ENCODE results near the gene PRKG1. TPM values are rescaled to one million over a fixed set of nuclear protein-coding genes. Genes with fewer than 3 reads are reported as not detected.
A peak's percentile ranks its signal among the peaks of the same experiment; 100 is the strongest.

Gene PRKG1
- total and polyA plus RNA-seq, 2 of the 8 experiments (the other 6 are each of a cell fraction or from before 2014, with no cell fraction given): 4.2 to 15.2 TPM

DNA sequence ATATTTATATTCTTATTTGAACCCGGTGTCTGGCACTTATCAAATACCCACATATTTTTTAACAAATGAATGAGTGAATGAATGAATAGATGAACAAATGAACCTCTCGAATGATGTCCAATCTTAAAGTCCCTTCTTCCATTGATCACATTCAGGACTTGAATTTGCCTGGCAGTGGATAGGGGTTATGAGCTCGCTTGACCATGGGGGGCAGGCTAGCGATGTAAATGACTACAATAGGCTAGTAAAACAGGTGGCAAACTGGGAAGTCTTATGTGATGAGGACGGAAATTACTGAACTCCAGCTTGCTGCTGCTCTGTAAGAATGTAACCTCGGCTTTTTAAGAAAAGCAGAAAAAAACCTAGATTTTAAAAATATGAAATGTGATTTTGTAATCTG is 992.1 kb downstream of the PRKG1 start:
- Histone ChIP-seq H3K9ac (replicated peaks in 1 of 4; ENCODE audit: extremely low read depth in 1 of 4, low read depth in 3 of 4, low read length in 3 of 4) (no peak overlapping the region), H4K20me1 (replicated peaks in 1 of 2; ENCODE audit: control insufficient read depth in 1 of 2, insufficient read depth in 2 of 2, low read length in 2 of 2) (no peaks in the 10 kb centered on the region), H3K4ac (replicated peaks; ENCODE audit: insufficient read length, low read depth, low read length) (no peak overlapping the region), H2AK5ac (ENCODE audit: low read depth, low read length) (no peak overlapping the region), H2AFZ (ENCODE audit: low read length) (no peak overlapping the region), H2BK120ac (replicated peaks; ENCODE audit: low read depth, low read length) (no peak overlapping the region), H3K56ac (replicated peaks; ENCODE audit: insufficient read length, low read depth, low read length) (no peak overlapping the region), H4K5ac (ENCODE audit: insufficient read length, low read depth, low read length) (no peak overlapping the region), H3K4me2 (ENCODE audit: insufficient read depth in 1 of 2, low read depth in 2 of 2, low read length in 2 of 2) (no peak overlapping the region), H4K91ac (replicated peaks; ENCODE audit: insufficient read length, low read length) (no peak overlapping the region), H3K4me3 (ENCODE audit: extremely low read depth in 1 of 4, insufficient read depth in 2 of 4, low read depth in 3 of 4, low read length in 4 of 4) (no peak overlapping the region), H3K18ac (ENCODE audit: extremely low read depth, low read length) (no peak overlapping the region), H3K79me1 (ENCODE audit: low read depth, low read length) (no peaks in the 10 kb centered on the region), H3K27me3 (replicated peaks in 1 of 4; ENCODE audit: control insufficient read depth in 3 of 4, extremely low read depth in 1 of 4, insufficient read depth in 3 of 4, low read length in 3 of 4) (no peaks in the 10 kb centered on the region), H3K27ac (ENCODE audit: low read depth, low read length) (no peak overlapping the region), H3K36me3 (ENCODE audit: control insufficient read depth in 2 of 4, insufficient read depth in 4 of 4, low read length in 3 of 4) (peaks cover 0 to 2% (median 0%) of the 10 kb centered on the region in 4 experiments; a peak in 1 of 8 replicates), H3K23ac (ENCODE audit: insufficient read length) (no peak overlapping the region), H3K14ac (ENCODE audit: insufficient read length) (no peak overlapping the region), H2BK5ac (ENCODE audit: low read depth, low read length) (no peak overlapping the region), H2BK20ac (ENCODE audit: low read length) (no peak overlapping the region), H2BK15ac (ENCODE audit: low read length) (no peak overlapping the region), H2BK12ac (ENCODE audit: low read depth, low read length) (no peak overlapping the region), H3K23me2 (ENCODE audit: low read depth, low read length) (no peaks in the 10 kb centered on the region), H3K9me3 (ENCODE audit: insufficient read depth in 2 of 2, low read depth in 1 of 2, low read length in 1 of 2) (peaks cover 0 to 2% of the 10 kb centered on the region in 2 experiments; a peak in 1 of 4 replicates), H4K8ac (ENCODE audit: extremely low read depth, insufficient read depth, low read length) (no peak overlapping the region), H3K4me1 (replicated peaks in 1 of 4; ENCODE audit: control insufficient read depth in 3 of 4, insufficient read depth in 4 of 4, low read length in 3 of 4) (no peaks in the 10 kb centered on the region), H3K79me2 (ENCODE audit: control insufficient read depth in 1 of 2, insufficient read depth in 2 of 2, low read length in 2 of 2) (no peaks in the 10 kb centered on the region)
- ChIA-PET POLR2A (ENCODE audit: partially characterized antibody) (no interaction called here), CTCF (ENCODE audit: partially characterized antibody) (interaction anchor here (0.7 to 1.8 kb wide), 8 partner anchors 8 to 150 kb away, joined by 3 to 8 read pairs (median 4); no protein-coding TSS in a partner anchor)
- peak; percentile 22 to 39; a peak in 3 of 4 replicates for TF ChIP-seq RAD21 (IDR thresholded peaks at IDR 0.05 in 1 of 2, conservative IDR thresholded peaks at IDR 0.05 in 1 of 2; ENCODE audit: low read depth in 2 of 2, low read length in 2 of 2)
- no peak for TF ChIP-seq SAP30 (IDR thresholded peaks at IDR 0.05; ENCODE audit: insufficient read depth, insufficient replicate concordance, low read length)
- TF ChIP-seq, protein P1, sequence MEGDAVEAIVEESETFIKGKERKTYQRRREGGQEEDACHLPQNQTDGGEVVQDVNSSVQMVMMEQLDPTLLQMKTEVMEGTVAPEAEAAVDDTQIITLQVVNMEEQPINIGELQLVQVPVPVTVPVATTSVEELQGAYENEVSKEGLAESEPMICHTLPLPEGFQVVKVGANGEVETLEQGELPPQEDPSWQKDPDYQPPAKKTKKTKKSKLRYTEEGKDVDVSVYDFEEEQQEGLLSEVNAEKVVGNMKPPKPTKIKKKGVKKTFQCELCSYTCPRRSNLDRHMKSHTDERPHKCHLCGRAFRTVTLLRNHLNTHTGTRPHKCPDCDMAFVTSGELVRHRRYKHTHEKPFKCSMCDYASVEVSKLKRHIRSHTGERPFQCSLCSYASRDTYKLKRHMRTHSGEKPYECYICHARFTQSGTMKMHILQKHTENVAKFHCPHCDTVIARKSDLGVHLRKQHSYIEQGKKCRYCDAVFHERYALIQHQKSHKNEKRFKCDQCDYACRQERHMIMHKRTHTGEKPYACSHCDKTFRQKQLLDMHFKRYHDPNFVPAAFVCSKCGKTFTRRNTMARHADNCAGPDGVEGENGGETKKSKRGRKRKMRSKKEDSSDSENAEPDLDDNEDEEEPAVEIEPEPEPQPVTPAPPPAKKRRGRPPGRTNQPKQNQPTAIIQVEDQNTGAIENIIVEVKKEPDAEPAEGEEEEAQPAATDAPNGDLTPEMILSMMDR (IDR thresholded peaks at IDR 0.05; ENCODE audit: control extremely low read depth in 1 of 3, insufficient read depth in 1 of 3, low read depth in 1 of 3, low read length in 3 of 3): peak in 2 of 3 experiments; percentile 2 to 41; a peak in 2 of 4 replicates
- no peak for DNase-seq (ENCODE audit: low read depth in 1 of 2, low spot score in 2 of 2)
- peak; percentile 45 for FAIRE-seq
- 55% methylated on average over 6 of the region's 6 CpGs; no CpG with 5 or more reads in 1 of the 2 experiments for WGBS, 2 experiments (ENCODE audit: extremely low coverage in 1 of 2, insufficient coverage in 1 of 2, insufficient read length in 1 of 2, insufficient replicate concordance in 2 of 2, low coverage in 1 of 2, low lambda C conversion rate in 2 of 2, missing lambda C conversion rate in 1 of 2)

Data from H1 (cell line).